HG03460 (cell line): Measurements from ENCODE around the gene DLX5.
"Not testable (repeated sequence)": the region's sequence is repeated elsewhere in the genome, so short reads cannot be mapped to it uniquely, and the experiment has no call there.

Source experiments
- ATAC-seq: cut with Tn5 transposase; IDR thresholded peaks from one replicate; pipeline ENCODE4 v1.9.1; 2021; ENCODE audit not compliant: unreplicated experiment

Gene DLX5

GRCh38 chr7:97024209-97025129 lies at the start of gene DLX5:
Gene DLX5 (minus strand): TSS chr7:97024831. CDS start chr7:97024623, 208 bp downstream.
- ATAC-seq: no peak

- ATAC-seq: not testable (repeated sequence)
Observed at GRCh38 chr7:97072025-97072424, 47.4 kb upstream of the DLX5 start.

GRCh38 chr7:97064972-97065587 lies 40.4 kb upstream of the DLX5 start:
- ATAC-seq: no peak

GRCh38 chr7:97064020-97064419 lies 39.4 kb upstream of the DLX5 start:
- ATAC-seq: no peak

- no peak for ATAC-seq
Observed at GRCh38 chr7:97043281-97043680, 18.6 kb upstream of the DLX5 start.

GRCh38 chr7:97039374-97040065 lies 14.9 kb upstream of the DLX5 start:
- no peak for ATAC-seq

GRCh38 chr7:97034213-97034852 lies 9.7 kb upstream of the DLX5 start:
- not testable (repeated sequence) for ATAC-seq

GRCh38 chr7:97027427-97028234 lies 3.0 kb upstream of the DLX5 start:
- peak; percentile 87 for ATAC-seq

GRCh38 chr7:97026715-97027426 lies 2.2 kb upstream of the DLX5 start:
- no peak for ATAC-seq

- ATAC-seq: no peak
Observed at GRCh38 chr7:97025983-97026714, 1.5 kb upstream of the DLX5 start.

- ATAC-seq: no peak
Observed at GRCh38 chr7:97025130-97025499, 484 bp upstream of the DLX5 start.

GRCh38 chr7:97022491-97023306 lies 1.9 kb downstream of the DLX5 start:
- no peak for ATAC-seq

GRCh38 chr7:97021747-97022490 lies 2.7 kb downstream of the DLX5 start:
- ATAC-seq: no peak

GRCh38 chr7:97020996-97021746 lies 3.5 kb downstream of the DLX5 start:
- no peak for ATAC-seq

GRCh38 chr7:97020601-97020995 lies 4.0 kb downstream of the DLX5 start:
- ATAC-seq: no peak

GRCh38 chr7:97019710-97020225 lies 4.9 kb downstream of the DLX5 start:
- ATAC-seq: no peak
